ENCODE data around the gene CACNB3.

CACNB3 gene

GRCh38 chr12:48788854-48789775, 29.2 kb upstream of the CACNB3 start, which contains the start of gene ADCY6:
ADCY6 (minus strand) TSS chr12:48789089; CDS start chr12:48783434, 5,655 bp downstream.
- no peak for DNase-seq (ENCODE audit: low read depth in 2 of 2)

DNA sequence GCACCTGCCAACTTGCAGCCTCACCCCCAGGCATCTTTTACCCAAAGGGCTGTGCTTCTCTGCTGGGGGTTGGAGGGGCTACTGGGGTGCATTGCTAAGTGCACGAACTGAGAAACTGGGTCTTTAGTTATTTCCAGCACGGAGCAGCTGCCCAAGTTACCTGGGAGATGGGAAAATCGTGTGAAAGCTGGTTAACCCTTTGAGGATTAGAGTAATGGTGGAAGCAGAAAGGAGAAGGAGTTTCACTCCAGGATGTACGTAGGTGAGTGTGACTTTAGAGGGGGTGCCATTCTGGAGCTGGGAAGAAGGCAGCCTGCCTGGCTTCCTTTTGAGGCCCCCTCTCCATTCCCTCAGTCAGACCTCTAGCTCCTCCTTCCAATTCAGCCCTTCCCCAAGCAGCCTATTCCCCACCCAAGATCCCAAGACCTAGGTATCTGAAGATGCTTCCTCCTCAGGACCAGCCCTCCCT, 28.4 kb upstream of the CACNB3 start:
- DNase-seq (ENCODE audit: low read depth in 2 of 2), result no peak

- DNase-seq (ENCODE audit: low read depth in 2 of 2), result no peak
Observed at GRCh38 chr12:48793696-48794095, 24.6 kb upstream of the CACNB3 start.

GRCh38 chr12:48794870-48795269, 23.4 kb upstream of the CACNB3 start:
- no peak for DNase-seq (ENCODE audit: low read depth in 2 of 2)

DNA sequence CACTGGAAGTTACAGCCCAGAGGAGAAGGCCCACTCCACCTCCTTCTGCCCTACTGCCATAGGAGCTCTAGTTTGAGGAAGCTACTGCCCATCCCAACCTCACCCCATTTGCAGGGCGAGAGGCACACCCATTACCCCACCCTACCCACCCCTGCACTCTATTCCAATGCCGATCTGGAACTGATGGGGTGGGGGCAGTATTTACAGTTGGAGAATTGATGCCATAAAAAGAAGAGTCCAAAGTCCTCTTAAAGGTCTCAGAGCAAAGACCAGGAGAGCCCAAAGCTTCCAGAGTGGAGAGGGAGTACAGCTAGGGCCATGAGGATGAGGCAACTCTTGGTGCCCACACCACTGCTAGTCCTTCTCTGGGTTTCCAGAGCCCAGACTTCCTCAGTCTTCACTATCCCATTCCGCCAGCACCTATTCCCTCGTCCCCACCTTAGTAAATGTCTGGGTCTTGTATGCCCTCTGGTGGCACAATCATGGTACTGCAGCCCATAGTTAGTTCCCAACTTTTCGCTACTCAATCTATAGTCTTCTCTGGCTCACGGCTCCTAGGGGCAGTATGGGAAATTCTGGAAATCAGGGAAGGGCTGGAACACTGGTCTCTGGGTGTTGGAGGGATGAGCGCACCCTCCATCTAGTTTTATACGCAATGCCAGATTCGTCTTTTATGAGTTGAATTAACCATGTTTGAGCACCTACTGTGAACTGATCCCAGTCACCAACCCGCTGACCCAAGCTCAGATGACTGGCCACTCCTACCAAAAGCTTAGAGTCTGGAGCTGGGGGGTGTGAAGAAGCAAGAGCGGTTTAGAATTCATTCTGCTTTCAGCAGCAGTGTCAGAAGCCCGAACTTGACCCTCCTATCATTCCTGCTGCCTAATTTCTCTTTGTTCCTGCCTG, 22.5 kb upstream of the CACNB3 start:
- peak; percentile 35 to 46 for DNase-seq (ENCODE audit: low read depth in 2 of 2)

- no peak for DNase-seq (ENCODE audit: low read depth in 2 of 2)
Observed at GRCh38 chr12:48796976-48797375, 21.3 kb upstream of the CACNB3 start.

DNA sequence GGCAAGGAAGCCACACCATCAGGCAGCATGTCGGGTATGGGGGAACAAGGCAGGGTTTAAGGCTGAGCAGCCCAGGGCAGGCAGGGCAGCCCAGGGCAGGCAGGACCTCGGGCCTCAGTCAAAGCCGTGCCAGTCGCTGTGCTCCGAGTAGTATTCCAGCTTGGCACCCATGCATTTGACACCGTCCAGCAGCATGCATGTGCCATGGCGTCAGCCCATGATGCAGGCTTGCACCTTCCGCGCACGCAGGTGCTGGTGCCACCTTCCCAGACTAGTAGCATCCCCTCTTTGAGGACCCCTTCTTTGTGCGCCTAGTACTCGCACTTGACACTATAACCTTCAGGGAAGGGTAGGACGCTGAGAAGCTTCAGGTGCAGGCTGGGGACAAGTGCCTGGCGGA, 17.8 kb upstream of the CACNB3 start:
- no peak for DNase-seq (ENCODE audit: low read depth in 2 of 2)

- DNase-seq (ENCODE audit: low read depth in 2 of 2), result no peak
Observed at GRCh38 chr12:48800971-48801370, 17.3 kb upstream of the CACNB3 start.

GRCh38 chr12:48803675-48804074, 14.6 kb upstream of the CACNB3 start:
- DNase-seq (ENCODE audit: low read depth in 2 of 2), result no peak

DNA sequence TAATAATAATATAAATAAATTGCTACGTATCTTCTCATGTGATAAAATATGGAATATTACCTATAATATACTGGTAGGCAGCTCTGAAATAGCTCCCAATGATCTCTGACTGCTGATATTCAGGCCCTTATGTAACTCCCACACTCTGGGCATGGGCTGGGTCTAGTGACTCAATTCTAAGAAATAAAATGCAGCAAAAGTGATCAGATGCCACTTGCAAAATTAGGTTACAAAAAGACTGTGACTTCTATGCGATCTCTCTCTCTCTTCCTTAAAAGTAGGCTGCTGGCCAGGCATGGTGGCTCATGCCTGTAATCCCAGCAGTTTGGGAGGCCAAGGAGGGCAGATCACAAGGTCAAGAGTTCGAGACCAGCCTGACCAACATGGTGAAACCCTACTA, 10.3 kb upstream of the CACNB3 start:
- no peak for DNase-seq (ENCODE audit: low read depth in 2 of 2)

GRCh38 chr12:48810903-48811431, 7.3 kb upstream of the CACNB3 start:
- no peak for DNase-seq (ENCODE audit: low read depth in 2 of 2)

GRCh38 chr12:48811437-48812090, 6.7 kb upstream of the CACNB3 start:
- no peak for DNase-seq (ENCODE audit: low read depth in 2 of 2)

GRCh38 chr12:48812389-48812788, 5.9 kb upstream of the CACNB3 start:
- no peak for DNase-seq (ENCODE audit: low read depth in 2 of 2)

DNA sequence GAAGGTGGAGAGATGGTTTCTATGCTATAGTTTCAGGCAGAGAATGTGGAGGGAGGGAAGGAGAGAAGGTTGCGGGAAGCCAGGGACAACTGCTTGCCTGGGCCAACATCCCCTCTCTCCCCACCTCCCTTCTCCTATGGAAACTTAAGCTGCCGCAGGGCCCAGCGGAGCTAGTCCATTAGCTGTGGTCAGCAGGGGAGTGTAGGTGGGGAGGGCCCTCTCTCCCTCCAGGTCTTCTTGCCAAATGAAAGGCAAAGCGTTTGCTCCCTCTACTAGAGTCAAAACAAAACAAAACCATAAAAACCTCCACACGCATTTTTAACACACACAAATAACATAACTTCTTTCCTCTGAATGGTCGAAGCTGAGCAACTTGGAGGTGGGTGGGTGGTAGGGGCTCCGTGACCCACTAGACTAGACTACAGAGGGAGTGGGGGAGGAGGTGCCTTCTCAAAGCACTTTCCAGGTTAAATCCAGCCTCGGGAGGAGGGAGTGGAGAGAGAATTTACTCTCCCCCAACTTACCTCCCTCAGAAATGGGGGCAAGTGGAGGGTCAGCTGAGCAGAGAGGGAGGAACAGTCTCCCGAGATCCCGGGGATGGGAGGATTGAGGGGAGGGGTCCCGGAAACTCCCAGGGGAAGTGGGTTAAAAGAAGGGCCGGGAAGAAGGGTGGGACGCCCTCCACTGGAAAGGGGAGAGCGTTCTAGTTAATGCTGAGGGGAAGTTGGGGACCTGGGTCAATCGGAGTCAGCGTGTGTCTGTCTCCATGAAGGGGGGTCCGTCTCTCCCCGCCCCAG, 4.6 kb upstream of the CACNB3 start:
- no peak for DNase-seq (ENCODE audit: low read depth in 2 of 2)

- peak; percentile 58 to 68 for DNase-seq (ENCODE audit: low read depth in 2 of 2)
Observed at GRCh38 chr12:48814262-48815125, 3.8 kb upstream of the CACNB3 start.

GRCh38 chr12:48815126-48816110, 2.9 kb upstream of the CACNB3 start:
- DNase-seq (ENCODE audit: low read depth in 2 of 2), result peak in 1 of 2 donors; percentile 42

DNA sequence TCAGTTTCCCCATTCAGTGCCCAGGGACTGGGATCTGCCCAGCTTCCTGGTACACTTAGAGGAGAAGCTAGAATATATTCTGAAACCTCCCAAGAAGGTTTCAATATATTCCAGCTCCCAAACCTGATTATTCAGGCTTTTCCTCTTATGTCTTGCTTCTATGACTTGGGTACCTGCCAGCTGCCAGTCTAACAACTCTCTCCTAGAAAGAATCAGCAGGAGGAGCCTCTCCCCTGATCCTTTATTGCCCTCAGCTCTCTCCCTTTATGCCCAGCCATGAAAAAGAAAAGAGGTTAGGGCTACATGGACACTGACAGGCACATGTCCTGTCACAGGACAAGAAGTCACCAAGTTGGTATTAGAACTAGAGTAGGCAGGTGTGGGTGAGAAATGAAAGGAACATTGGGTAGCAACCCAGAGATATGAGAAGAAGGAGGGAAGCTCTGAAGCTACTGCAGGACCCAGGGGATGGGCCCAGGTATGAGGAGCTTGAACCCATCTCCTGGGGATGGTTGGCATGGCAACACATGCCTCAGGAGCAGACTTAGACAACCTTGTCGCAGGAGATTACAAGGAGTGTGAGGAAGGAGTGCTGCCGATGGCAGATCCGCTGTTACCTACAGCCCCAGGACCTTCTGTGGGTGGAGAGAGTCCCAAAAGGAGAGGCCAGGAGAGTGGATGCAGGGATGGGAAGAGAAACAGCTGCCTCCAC, 2.0 kb upstream of the CACNB3 start:
- no peak for DNase-seq (ENCODE audit: low read depth in 2 of 2)

All from activated CD4-positive, alpha-beta T cell treated with anti-CD3 and anti-CD28 coated beads for 24 hours (primary cell).